T-helper 1 cell treated with Interleukin-12 subunit alpha and Interleukin-12 subunit beta and Interleukin-4 antibody, amounts not matched to agents 30 μg/mL and 1 μg/mL, for 36 hours (primary cell): ENCODE measurements around the gene JCAD.
"Not testable (repeated sequence)": the region's sequence is repeated elsewhere in the genome, so short reads cannot be mapped to it uniquely, and the experiment has no call there.

ENCODE experiments used
- H3K27ac Mint-ChIP-seq: one replicate; pipeline ENCODE4 v1.8.0; 2021; ENCODE audit warnings: mild to moderate bottlenecking, mixed read lengths
- H3K27me3 Mint-ChIP-seq: one replicate; pipeline ENCODE4 v1.8.0; 2021; ENCODE audit warnings: low read depth, mixed read lengths
- H3K36me3 Mint-ChIP-seq: one replicate; pipeline ENCODE4 v1.8.0; 2021; ENCODE audit warnings: low read depth, mixed read lengths
- H3K4me1 Mint-ChIP-seq: one replicate; pipeline ENCODE4 v1.8.0; 2021; ENCODE audit warnings: low read depth, mixed read lengths
- H3K4me3 Mint-ChIP-seq: one replicate; pipeline ENCODE4 v1.8.0; 2021; ENCODE audit warnings: mild to moderate bottlenecking, moderate library complexity, mixed read lengths
- H3K9me3 Mint-ChIP-seq: one replicate; pipeline ENCODE4 v1.8.0; 2021; ENCODE audit warnings: mixed read lengths

Gene JCAD

GRCh38 chr10:29982997-29983648 lies 76.3 kb downstream of the JCAD start:
- Mint-ChIP-seq H3K4me3 (no peak overlapping the region), H3K4me1 (no peaks in the 10 kb centered on the region), H3K27ac (no peak overlapping the region), H3K27me3 (peaks cover 13% of the 10 kb centered on the region), H3K36me3 (no peaks in the 10 kb centered on the region), H3K9me3 (peaks cover 21% of the 10 kb centered on the region)

DNA sequence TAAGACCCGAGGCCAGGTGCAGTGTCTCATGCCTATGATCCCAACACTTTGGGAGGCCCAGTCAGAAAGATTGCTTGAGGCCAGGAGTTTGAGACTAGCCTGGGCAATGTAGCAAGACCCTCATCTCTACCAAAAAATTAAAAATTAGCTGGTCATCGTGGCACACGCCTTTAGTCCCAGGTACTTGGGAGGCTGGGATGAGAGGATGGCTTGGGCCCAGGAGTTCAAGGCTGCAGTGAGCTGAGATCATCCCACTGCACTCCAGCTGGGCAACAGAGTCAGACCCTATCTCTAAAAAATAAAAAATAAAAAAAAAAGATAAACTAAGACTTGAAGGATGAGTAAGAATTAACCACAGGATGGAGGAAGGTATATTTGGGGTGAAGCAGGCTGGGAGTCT lies 77.9 kb downstream of the JCAD start:
- Mint-ChIP-seq H3K4me3 (no peak overlapping the region), H3K9me3 (peaks cover 21% of the 10 kb centered on the region), H3K27ac (no peak overlapping the region), H3K27me3 (peaks cover 21% of the 10 kb centered on the region), H3K36me3 (no peaks in the 10 kb centered on the region), H3K4me1 (no peaks in the 10 kb centered on the region)

DNA sequence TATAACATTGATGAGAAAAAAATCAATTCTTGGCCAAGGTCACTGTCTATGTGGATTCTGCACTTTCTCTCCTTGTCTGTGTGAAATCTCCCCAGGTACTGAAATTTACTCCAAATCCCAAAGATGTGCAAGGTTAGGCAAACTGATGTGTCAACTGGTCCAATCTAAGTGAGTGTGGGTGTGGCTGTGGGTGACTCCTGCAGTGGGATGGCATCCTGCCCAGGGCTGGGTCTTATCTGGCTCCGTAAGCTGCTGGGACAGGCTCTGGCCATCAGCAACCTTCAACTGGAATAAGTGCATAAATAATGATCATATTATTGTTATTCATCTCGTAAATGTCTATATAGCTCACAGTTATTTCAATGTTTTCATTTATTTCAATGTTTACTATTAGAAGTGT lies 79.3 kb downstream of the JCAD start:
- no peak overlapping the region for H3K4me3 Mint-ChIP-seq
- H3K9me3 Mint-ChIP-seq, result peaks cover 22% of the 10 kb centered on the region
- no peaks in the 10 kb centered on the region for H3K4me1 Mint-ChIP-seq
- peaks cover 24% of the 10 kb centered on the region for H3K27me3 Mint-ChIP-seq
- H3K27ac Mint-ChIP-seq, result no peak overlapping the region
- no peaks in the 10 kb centered on the region for H3K36me3 Mint-ChIP-seq

GRCh38 chr10:29979421-29979779 lies 80.0 kb downstream of the JCAD start:
- not testable (repeated sequence) for H3K27ac Mint-ChIP-seq, H3K4me1 Mint-ChIP-seq, H3K36me3 Mint-ChIP-seq, H3K4me3 Mint-ChIP-seq
- Mint-ChIP-seq H3K9me3 (peaks cover 25% of the 10 kb centered on the region), H3K27me3 (peaks cover 29% of the 10 kb centered on the region)

- no peak overlapping the region for H3K4me3 Mint-ChIP-seq
- H3K4me1 Mint-ChIP-seq, result no peaks in the 10 kb centered on the region
- peaks cover 10% of the 10 kb centered on the region for H3K9me3 Mint-ChIP-seq
- H3K27ac Mint-ChIP-seq, result no peak overlapping the region
- H3K36me3 Mint-ChIP-seq, result no peaks in the 10 kb centered on the region
- peaks cover 22% of the 10 kb centered on the region for H3K27me3 Mint-ChIP-seq
Observed at GRCh38 chr10:29977171-29977570, 82.2 kb downstream of the JCAD start.

DNA sequence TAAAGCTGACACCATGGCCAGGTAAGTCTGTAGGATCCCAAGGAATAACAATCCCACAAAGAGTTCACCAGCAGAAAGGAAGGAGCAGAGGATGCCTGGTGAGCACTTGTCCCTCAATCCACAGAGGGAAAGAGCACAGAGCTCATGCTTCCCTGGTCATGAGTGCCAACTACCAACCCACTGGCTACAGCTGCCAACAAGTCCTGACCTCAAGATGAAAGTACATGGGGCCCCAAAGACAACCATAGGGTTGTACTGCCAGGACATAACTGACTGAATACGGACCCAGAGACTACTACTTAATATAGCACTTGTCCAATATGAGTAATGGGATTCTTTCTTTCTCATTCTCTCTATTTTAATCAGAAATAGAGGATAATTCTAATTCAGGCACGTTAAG lies 83.3 kb downstream of the JCAD start:
- peaks cover 22% of the 10 kb centered on the region for H3K27me3 Mint-ChIP-seq
- no peaks in the 10 kb centered on the region for H3K4me1 Mint-ChIP-seq
- no peaks in the 10 kb centered on the region for H3K36me3 Mint-ChIP-seq
- H3K9me3 Mint-ChIP-seq, result peaks cover 10% of the 10 kb centered on the region
- no peak overlapping the region for H3K4me3 Mint-ChIP-seq
- no peak overlapping the region for H3K27ac Mint-ChIP-seq

DNA sequence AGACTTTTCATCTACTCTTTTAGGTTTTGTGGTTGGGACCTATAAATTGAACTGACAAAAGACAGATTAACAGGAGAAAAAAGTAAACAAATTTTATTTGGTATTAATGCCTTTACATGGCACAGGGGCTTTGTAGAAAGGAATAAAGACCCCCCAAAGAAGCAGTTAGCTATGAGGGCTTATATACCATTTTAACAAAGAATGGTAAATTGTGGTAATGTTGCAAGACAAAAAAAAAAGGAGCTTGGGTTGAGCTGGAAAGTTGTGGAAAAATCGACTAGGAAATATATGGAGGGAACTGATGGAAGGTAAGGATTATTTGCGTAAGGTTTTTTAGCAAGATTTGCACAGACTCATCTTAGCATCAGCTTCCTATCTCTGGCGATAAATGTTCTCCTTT lies 84.6 kb downstream of the JCAD start:
- Mint-ChIP-seq H3K27me3 (peaks cover 19% of the 10 kb centered on the region), H3K4me1 (no peaks in the 10 kb centered on the region), H3K4me3 (no peak overlapping the region)

DNA sequence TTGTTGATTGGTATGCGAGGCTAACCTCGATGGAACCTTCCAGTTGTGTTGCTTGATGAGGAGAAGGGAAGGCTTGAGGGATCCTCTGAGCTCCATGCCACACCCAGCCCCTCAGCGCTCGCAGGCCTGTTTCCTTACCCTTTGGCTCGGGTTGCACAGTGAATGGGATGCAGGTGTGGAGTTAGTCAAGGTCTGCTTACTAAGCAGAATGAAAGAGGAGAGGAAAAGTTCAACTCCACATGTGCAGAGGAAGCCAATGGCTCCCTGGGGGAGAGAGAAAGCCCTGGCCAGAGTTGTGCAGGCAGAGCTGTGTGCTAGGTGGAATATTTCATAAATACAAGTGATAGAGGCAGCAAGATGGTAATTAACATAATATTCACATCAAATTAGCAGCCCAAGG lies 85.5 kb downstream of the JCAD start:
- peaks cover 10% of the 10 kb centered on the region for H3K9me3 Mint-ChIP-seq
- no peak overlapping the region for H3K4me3 Mint-ChIP-seq
- peaks cover 19% of the 10 kb centered on the region for H3K27me3 Mint-ChIP-seq
- H3K36me3 Mint-ChIP-seq, result no peaks in the 10 kb centered on the region
- H3K4me1 Mint-ChIP-seq, result no peaks in the 10 kb centered on the region
- H3K27ac Mint-ChIP-seq, result no peak overlapping the region

More for the DNA sequence above, 84.6 kb downstream of the JCAD start:
- H3K36me3 Mint-ChIP-seq, result no peaks in the 10 kb centered on the region
- H3K27ac Mint-ChIP-seq, result no peak overlapping the region
- H3K9me3 Mint-ChIP-seq, result peaks cover 10% of the 10 kb centered on the region

- no peak overlapping the region for H3K27ac Mint-ChIP-seq
- peaks cover 10% of the 10 kb centered on the region for H3K9me3 Mint-ChIP-seq
- H3K4me1 Mint-ChIP-seq, result no peaks in the 10 kb centered on the region
- peaks cover 8% of the 10 kb centered on the region for H3K27me3 Mint-ChIP-seq
- no peaks in the 10 kb centered on the region for H3K36me3 Mint-ChIP-seq
- no peak overlapping the region for H3K4me3 Mint-ChIP-seq
Observed at GRCh38 chr10:29970576-29970975, 88.8 kb downstream of the JCAD start.

- no peak overlapping the region for H3K27ac Mint-ChIP-seq
- H3K4me3 Mint-ChIP-seq, result no peak overlapping the region
- H3K36me3 Mint-ChIP-seq, result no peaks in the 10 kb centered on the region
- no peaks in the 10 kb centered on the region for H3K4me1 Mint-ChIP-seq
- H3K9me3 Mint-ChIP-seq, result peaks cover 4% of the 10 kb centered on the region
- H3K27me3 Mint-ChIP-seq, result peaks cover 5% of the 10 kb centered on the region
Observed at GRCh38 chr10:29970012-29970396, 89.4 kb downstream of the JCAD start.

DNA sequence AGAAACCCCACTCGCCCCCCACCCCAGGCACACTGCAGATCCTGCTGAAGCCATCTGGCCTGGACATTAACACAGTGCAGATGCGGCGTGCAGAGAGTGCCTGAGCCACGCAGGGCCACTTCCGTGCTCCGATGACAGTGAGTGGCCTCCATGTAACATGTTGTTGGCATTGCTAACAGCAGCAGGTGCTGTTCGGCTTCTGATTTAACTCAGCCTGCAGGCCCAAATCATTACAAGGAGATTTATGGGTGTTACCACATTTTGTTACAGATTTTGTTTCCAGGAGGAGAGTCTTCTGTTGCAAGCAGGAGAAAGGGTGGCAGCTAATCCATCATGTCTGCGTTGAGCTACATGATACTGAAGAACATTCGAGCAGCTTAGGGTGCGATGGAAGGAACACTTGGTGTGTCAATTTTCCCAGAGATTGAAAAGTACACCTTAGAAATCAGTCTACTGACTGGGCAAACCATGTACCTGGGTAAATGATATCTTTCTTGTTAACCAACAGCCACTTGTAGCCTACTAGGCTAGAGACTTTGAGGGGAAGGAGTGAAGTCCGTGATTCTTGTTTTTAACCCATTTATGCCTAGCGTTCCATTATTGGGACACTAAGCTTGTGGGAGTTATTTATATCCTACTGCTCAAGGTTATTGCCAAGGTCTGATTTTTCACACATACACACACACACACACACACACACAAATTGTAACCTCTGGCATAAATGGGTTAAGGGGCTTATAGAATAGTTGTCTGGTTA lies 90.0 kb downstream of the JCAD start:
- H3K9me3 Mint-ChIP-seq, result no peaks in the 10 kb centered on the region

GRCh38 chr10:29968585-29968984 lies 90.8 kb downstream of the JCAD start:
- Mint-ChIP-seq H3K4me3 (no peak overlapping the region), H3K27ac (no peak overlapping the region), H3K27me3 (no peaks in the 10 kb centered on the region), H3K36me3 (no peaks in the 10 kb centered on the region), H3K9me3 (no peaks in the 10 kb centered on the region), H3K4me1 (no peaks in the 10 kb centered on the region)

More for the DNA sequence above, 90.0 kb downstream of the JCAD start:
- Mint-ChIP-seq H3K4me3 (no peak overlapping the region), H3K4me1 (no peaks in the 10 kb centered on the region), H3K27ac (no peak overlapping the region), H3K36me3 (no peaks in the 10 kb centered on the region), H3K27me3 (no peaks in the 10 kb centered on the region)

GRCh38 chr10:29966269-29966668 lies 93.1 kb downstream of the JCAD start:
- Mint-ChIP-seq H3K4me1 (no peaks in the 10 kb centered on the region), H3K27me3 (no peaks in the 10 kb centered on the region), H3K36me3 (no peaks in the 10 kb centered on the region), H3K27ac (no peak overlapping the region), H3K4me3 (no peak overlapping the region), H3K9me3 (no peaks in the 10 kb centered on the region)
